GM10847 (cell line): ENCODE data around the gene MAP6.

ENCODE experiments used
- POLR2A ChIP-seq: IDR thresholded peaks from 2 replicates; pipeline ENCODE4 v1.6.1; 2011; ENCODE audit not compliant: insufficient read length; ENCODE audit errors: extremely low read depth

The MAP6 gene

GRCh38 chr11:75677909-75678308 lies 9.1 kb upstream of the MAP6 start:
- TF ChIP-seq POLR2A, result no peak

- no peak for TF ChIP-seq POLR2A
Measured at GRCh38 chr11:75677275-75677674, 8.4 kb upstream of the MAP6 start.

- no peak for TF ChIP-seq POLR2A
Measured at GRCh38 chr11:75673977-75674582, 5.2 kb upstream of the MAP6 start.

GRCh38 chr11:75667831-75668450 lies 897 bp downstream of the MAP6 start:
- TF ChIP-seq POLR2A, result no peak

GRCh38 chr11:75667255-75667830 lies 1.5 kb downstream of the MAP6 start:
- no peak for TF ChIP-seq POLR2A

- no peak for TF ChIP-seq POLR2A
Measured at GRCh38 chr11:75665990-75666389, 2.8 kb downstream of the MAP6 start.

GRCh38 chr11:75665126-75665525 lies 3.7 kb downstream of the MAP6 start:
- TF ChIP-seq POLR2A, result no peak

- no peak for TF ChIP-seq POLR2A
Measured at GRCh38 chr11:75664389-75664788, 4.4 kb downstream of the MAP6 start.

GRCh38 chr11:75663808-75664207 lies 5.0 kb downstream of the MAP6 start:
- no peak for TF ChIP-seq POLR2A

- no peak for TF ChIP-seq POLR2A
Measured at GRCh38 chr11:75659836-75660235, 9.0 kb downstream of the MAP6 start.

- no peak for TF ChIP-seq POLR2A
Measured at GRCh38 chr11:75656044-75656727, 12.7 kb downstream of the MAP6 start.

GRCh38 chr11:75655605-75656004 lies 13.2 kb downstream of the MAP6 start:
- TF ChIP-seq POLR2A, result no peak

- no peak for TF ChIP-seq POLR2A
Measured at GRCh38 chr11:75654314-75654713, 14.5 kb downstream of the MAP6 start.

- TF ChIP-seq POLR2A, result no peak
Measured at GRCh38 chr11:75653532-75653931, 15.3 kb downstream of the MAP6 start.

GRCh38 chr11:75652936-75653335 lies 15.9 kb downstream of the MAP6 start:
- no peak for TF ChIP-seq POLR2A

- TF ChIP-seq POLR2A, result no peak
Measured at GRCh38 chr11:75651218-75651617, 17.6 kb downstream of the MAP6 start.
